ENCODE data around the gene CYP3A4.

GRCh38 chr7:99730238-99730810, 53.7 kb downstream of the CYP3A4 start:
- no peak for TF ChIP-seq EZH2phosphoT487 (conservative IDR thresholded peaks at IDR 0.05; ENCODE audit: low read length)
- TF ChIP-seq CTCF (IDR thresholded peaks at IDR 0.05; ENCODE audit: insufficient read depth, low read length, poor library complexity, severe bottlenecking): no peak

Data from SU-DHL-6 (cell line).